GM19395 (cell line): ENCODE data around the gene FMN1.
"Not testable (repeated sequence)": the region's sequence is repeated elsewhere in the genome, so short reads cannot be mapped to it uniquely, and the experiment has no call there.

Experiments used
- ATAC-seq: cut with Tn5 transposase; IDR thresholded peaks from one replicate; pipeline ENCODE4 v1.9.1; 2021; ENCODE audit warnings: mild to moderate bottlenecking, moderate library complexity; ENCODE audit not compliant: unreplicated experiment

FMN1 gene

GRCh38 chr15:32870240-32871033 lies 324.1 kb downstream of the FMN1 start:
- peak; percentile 69 for ATAC-seq

- ATAC-seq, result no peak
Observed at GRCh38 chr15:32869776-32870175, 324.7 kb downstream of the FMN1 start.

- ATAC-seq, result no peak
Observed at GRCh38 chr15:32867313-32867626, 327.2 kb downstream of the FMN1 start.

- no peak for ATAC-seq
Observed at GRCh38 chr15:32866454-32867312, 327.8 kb downstream of the FMN1 start.

GRCh38 chr15:32864841-32865240 lies 329.7 kb downstream of the FMN1 start:
- ATAC-seq, result no peak

- ATAC-seq, result no peak
Observed at GRCh38 chr15:32864051-32864450, 330.5 kb downstream of the FMN1 start.

GRCh38 chr15:32861761-32862160 lies 332.8 kb downstream of the FMN1 start:
- no peak for ATAC-seq

GRCh38 chr15:32861174-32861573 lies 333.3 kb downstream of the FMN1 start:
- ATAC-seq, result no peak

GRCh38 chr15:32859996-32860395 lies 334.5 kb downstream of the FMN1 start:
- ATAC-seq, result no peak

GRCh38 chr15:32859251-32859650 lies 335.3 kb downstream of the FMN1 start:
- no peak for ATAC-seq

GRCh38 chr15:32857732-32858131 lies 336.8 kb downstream of the FMN1 start:
- no peak for ATAC-seq

- ATAC-seq, result no peak
Observed at GRCh38 chr15:32856753-32857152, 337.8 kb downstream of the FMN1 start.

GRCh38 chr15:32855942-32856341 lies 338.6 kb downstream of the FMN1 start:
- no peak for ATAC-seq

- no peak for ATAC-seq
Observed at GRCh38 chr15:32853592-32853991, 340.9 kb downstream of the FMN1 start.

GRCh38 chr15:32852771-32853170 lies 341.7 kb downstream of the FMN1 start:
- ATAC-seq, result no peak

- no peak for ATAC-seq
Observed at GRCh38 chr15:32852017-32852416, 342.5 kb downstream of the FMN1 start.

GRCh38 chr15:32851572-32851971 lies 342.9 kb downstream of the FMN1 start:
- ATAC-seq, result no peak

GRCh38 chr15:32849769-32850668 lies 344.5 kb downstream of the FMN1 start:
- ATAC-seq, result no peak

GRCh38 chr15:32846671-32847070 lies 347.8 kb downstream of the FMN1 start:
- ATAC-seq, result not testable (repeated sequence)

GRCh38 chr15:32844118-32844711 lies 350.3 kb downstream of the FMN1 start:
- ATAC-seq, result no peak
